Activated T-cell treated with anti-CD3 and anti-CD28 coated beads for 4 hours (primary cell): ENCODE data around the gene MACROD2.

ENCODE experiments used
- DNase-seq: peaks from one replicate; pipeline ENCODE4 v3.0.0-alpha.2; 2020

Gene MACROD2

GRCh38 chr20:14553774-14554534 lies 558.6 kb downstream of the MACROD2 start:
- DNase-seq, result no peak

GRCh38 chr20:14555676-14556075 lies 560.4 kb downstream of the MACROD2 start:
- no peak for DNase-seq

GRCh38 chr20:14556206-14556605 lies 560.9 kb downstream of the MACROD2 start:
- no peak for DNase-seq

DNA sequence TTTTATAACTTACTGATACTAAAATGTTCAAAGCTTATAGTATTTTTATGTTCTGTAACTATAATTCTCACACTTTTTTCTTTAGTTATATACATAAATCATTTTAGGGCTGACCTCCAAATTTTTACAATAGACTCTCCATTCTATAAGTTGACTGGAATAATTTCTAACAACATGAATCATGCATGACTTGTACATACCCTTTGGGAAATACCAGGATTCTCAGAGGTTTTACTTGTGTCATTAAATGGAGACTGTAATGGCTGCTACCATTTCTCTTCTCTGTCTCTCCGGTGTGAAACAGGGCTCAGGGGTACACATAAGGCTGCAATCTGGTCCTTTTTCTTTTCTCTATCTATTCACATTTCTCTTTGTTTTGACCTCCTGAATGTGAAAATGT lies 564.3 kb downstream of the MACROD2 start:
- DNase-seq, result no peak

DNA sequence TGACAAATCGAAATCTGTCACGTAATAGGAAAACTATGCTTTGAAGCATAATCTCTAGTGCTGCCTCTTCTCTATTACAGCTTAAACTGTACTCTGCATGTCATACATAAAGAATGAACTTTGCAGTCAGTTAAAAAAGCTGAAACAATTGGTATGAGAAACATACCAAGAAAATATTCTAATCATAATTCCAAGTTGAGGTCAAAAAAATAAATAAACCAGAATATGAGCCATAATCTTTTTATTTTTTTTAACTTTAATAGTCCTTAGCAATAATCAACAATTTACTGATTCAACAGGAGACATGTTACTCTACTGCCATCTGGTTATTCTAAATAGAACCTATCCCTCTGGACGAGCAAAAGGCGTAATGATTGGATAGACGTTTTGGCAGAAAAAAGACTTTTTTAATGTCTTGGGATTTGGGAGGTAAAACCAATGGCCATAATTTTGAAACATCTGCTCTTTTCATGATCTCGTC lies 566.5 kb downstream of the MACROD2 start:
- DNase-seq, result no peak

GRCh38 chr20:14562981-14563380 lies 567.7 kb downstream of the MACROD2 start:
- DNase-seq, result no peak

DNA sequence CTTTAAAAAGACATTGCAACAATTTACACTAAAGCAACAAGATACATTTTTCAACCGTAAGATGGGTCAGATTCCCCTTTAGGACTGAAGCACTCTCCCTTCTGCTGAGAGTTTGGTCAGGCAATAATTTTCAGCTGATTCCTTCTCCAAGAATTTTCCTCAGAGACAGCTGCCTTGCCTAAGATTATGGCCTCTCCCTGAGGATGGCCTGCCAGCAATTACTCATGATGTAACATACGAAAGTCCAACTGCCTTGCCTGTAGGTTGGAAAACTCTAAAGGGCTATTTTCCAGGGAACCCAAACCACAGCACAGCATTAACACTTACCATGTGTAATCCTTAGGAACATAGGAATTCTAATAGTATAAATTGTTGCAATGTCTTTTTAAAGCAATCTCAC lies 571.2 kb downstream of the MACROD2 start:
- no peak for DNase-seq

DNA sequence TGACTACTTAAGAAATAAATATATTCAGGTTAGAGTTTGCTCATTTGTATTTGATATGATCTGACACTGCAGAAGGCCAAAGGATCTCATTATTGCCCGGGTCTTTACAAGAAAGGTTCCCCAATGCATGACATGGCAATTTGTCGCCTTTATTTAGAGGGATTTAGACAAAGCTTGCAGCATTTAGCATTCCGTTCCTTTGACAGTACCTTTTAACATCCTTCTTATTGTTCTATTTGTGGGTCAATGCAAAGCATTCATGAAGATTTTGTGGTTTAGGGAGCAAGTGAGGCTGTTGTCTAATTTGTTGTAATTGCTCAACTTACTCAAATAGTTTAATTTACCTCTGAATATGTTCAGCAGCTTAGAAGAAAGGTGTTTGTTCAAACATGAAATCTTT lies 572.9 kb downstream of the MACROD2 start:
- no peak for DNase-seq

GRCh38 chr20:14568701-14569100 lies 573.4 kb downstream of the MACROD2 start:
- DNase-seq, result no peak

DNA sequence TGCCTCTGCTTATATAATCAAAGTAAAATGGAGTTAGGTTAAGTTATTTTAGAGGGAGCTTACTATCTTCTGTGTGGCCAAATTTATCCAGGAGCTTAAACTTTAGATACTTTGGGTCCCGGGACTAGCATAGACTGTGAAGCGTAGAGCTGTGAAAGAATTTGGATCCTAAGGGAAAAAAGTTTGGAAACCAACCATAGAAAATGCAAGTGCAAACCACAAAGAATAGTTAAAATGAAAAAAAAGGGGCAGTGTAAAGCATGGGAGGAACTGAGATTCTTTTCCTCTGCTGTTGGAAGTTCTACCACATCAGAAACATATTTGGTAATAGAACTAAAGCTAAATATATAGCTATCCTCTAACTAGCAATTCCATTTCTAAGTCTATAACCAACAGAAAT lies 574.3 kb downstream of the MACROD2 start:
- DNase-seq, result no peak

DNA sequence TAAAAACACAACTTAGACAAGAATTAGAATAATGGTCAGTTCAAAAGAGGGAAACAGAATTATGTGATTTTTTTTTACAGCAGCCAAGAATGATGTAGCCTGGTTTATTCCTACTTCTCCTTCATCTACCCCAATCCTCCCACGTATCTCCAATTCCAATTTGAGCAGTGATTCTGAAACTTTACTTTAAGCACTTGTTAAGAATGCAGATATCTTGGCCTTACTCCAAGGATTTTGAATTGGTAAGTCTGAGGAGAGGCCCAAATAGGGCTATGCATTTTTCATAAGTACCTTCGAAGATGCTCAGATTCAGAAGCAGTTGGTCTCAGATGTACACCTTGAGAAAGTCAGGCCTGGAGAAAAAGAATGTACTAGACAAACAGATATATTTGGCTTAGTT lies 575.5 kb downstream of the MACROD2 start:
- DNase-seq, result no peak

- DNase-seq, result no peak
These were observed 578.4 kb downstream of the MACROD2 start for GRCh38 chr20:14573676-14574075.

DNA sequence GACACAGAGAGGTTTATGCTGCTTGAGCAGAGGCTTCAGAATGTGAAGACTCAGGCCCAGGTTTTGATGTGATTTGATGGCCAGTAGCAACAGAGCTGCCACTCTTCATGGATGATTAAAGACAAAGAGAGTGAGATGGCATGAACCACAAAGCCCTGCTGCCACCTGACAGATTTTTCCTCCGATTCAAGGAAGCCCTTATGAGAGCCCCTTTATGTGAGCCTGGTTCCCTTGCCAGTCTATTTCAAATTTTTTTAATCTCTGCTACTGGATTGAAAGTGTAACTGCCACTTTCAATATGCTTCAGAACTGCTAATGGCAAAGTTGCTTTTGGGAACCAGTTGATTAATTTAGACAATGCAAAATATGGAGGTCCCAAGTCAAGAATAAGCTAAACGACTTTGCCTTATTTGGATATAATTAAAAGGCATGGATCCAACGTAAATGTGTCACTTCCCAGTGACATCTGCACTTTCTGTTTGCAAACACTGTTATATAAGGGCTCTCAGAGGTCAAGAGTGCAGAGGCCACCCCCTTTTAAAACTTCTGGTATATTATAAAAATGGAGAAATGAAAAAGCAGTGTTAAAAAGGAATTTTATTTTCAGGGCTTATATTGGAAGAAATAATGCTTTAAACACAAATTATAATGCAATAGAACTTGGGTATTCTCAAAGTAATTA lies 581.0 kb downstream of the MACROD2 start:
- DNase-seq, result no peak

- no peak for DNase-seq
These were observed 585.2 kb downstream of the MACROD2 start for GRCh38 chr20:14580418-14581074.

GRCh38 chr20:14581731-14582130 lies 586.4 kb downstream of the MACROD2 start:
- no peak for DNase-seq

DNA sequence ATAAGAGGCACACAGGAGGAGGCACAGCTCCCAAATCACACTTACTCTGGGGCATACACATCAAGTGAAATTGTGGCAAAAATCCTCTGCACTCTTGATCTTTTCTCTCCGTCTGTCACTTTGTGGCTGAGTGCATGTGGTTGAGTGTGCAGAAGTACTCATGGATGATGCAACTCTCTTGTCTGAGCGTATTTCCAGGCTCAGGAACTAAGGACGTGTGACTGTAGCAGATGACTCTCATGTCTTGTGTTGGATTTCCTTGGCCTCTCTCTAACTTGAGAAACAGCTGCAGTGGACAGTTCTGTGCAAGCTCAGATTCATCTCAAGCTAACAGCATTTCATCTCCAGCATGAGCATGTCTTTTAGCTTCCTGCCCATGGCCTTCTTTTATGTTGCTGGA lies 587.5 kb downstream of the MACROD2 start:
- no peak for DNase-seq

DNA sequence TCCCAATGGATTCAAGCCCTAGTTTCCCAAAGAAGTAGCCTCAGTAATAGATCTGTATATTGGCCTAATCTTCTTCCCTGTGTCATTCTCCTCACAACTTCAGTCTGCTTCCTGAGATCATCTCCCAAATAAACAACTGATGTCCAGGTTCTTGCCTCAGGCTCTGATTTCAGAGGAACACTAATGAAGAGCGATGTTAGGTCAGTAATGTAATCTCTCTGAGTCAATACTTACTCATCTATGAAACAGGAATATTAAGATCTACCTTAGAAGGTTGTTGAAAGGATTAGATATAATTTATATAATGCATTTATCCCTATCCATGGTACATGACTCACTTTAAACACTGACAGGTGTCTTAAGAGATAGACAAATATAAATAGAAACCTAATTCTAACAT lies 588.1 kb downstream of the MACROD2 start:
- no peak for DNase-seq

DNA sequence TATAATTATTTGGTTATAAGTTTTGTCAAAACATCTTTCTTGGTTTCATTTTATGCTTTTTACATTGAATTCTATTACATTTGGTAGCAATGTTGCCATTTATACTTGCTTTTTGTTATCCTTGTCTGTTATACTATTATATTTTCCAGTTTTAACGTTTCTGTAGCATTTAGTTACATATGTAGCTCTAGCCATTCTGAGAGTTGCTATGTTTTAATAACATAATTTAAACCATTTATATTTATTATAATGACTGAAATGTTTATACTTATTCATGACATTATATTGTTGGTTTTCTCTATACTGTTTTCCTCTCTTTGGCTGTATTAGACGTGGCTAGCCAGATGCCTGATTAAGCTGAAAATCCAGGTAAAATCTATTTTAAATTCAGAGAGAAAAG lies 594.1 kb downstream of the MACROD2 start:
- no peak for DNase-seq

DNA sequence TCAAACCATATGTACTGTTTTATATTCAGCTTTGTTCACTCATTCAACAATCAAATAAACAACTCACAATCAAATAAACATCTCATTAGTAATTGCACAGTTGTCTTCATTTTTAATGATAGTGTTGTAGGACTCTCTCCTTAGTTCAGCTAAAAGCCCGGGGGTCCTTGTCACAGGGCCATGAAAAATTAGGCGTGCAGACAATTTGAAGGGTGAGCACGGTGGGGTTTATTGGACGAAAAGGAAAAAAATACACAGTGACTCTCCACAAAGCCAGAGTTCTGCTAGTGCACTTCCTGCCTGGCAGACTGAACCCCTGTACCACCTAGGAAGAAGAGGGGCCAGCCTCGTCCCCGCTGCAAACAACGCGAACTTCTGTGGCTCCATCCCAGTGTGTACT lies 599.7 kb downstream of the MACROD2 start:
- no peak for DNase-seq

GRCh38 chr20:14597206-14597715 lies 601.9 kb downstream of the MACROD2 start:
- DNase-seq, result no peak

- DNase-seq, result no peak
These were observed 604.3 kb downstream of the MACROD2 start for GRCh38 chr20:14599613-14600012.

DNA sequence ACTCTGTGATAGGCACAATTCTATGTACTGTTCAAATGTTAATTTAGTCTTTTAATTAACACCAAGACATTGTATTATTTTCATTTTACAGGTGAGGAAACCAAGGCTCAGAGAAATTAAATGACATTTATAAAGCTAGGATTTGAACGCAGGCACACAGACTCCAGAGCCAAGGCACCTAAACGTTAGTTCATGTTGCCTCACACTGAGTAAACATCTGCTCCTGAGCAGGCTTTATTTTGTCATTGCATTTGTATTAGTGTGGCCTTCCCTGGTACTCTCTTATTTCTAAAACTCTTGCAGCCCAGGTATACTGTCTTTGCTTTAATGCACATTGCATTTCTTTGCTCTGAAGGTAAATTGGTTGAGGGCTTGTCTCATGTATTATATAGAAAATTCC lies 605.2 kb downstream of the MACROD2 start:
- DNase-seq, result no peak

- no peak for DNase-seq
These were observed 608.8 kb downstream of the MACROD2 start for GRCh38 chr20:14604143-14604542.
